ENCODE data around the gene CSTA. TPM values are rescaled to one million over a fixed set of nuclear protein-coding genes. Genes with fewer than 3 reads are reported as not detected.

Gene CSTA
- total RNA-seq, 2 experiments from 2014 or later: 0.22 TPM; not detected in 1

DNA sequence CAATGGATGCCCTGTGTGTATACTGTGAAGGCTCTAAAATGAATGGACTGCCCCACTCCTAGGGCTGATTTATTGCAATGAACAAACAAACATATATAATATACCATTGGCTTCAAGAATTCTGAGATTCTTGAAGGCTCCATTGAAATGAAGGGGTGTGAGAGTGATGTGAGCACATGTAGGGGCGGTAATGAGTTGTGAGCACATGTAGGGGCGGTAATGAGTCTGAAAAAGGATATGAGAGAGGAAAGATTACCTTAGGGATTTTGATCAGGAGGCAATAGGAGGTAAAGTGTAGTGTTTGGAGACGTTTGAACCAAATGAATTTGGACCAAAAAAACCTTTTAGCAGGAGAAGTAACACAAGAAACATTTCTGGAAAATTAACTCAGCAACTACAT is 62.7 kb downstream of the CSTA start:
- Histone ChIP-seq H3K9me2 (ENCODE audit: insufficient read depth, low read length) (no peaks in the 10 kb centered on the region), H2AFZ (ENCODE audit: low read length) (no peak overlapping the region), H4K20me1 (ENCODE audit: insufficient read depth, low read length) (no peaks in the 10 kb centered on the region), H3K36me3 (ENCODE audit: insufficient read depth, low read length) (peaks cover 24% of the 10 kb centered on the region), H3K9me3 (ENCODE audit: low read length) (no peaks in the 10 kb centered on the region), H3K27ac (ENCODE audit: low read depth, low read length, poor library complexity, severe bottlenecking) (no peak overlapping the region), H3K4me1 (ENCODE audit: insufficient read depth, low read length, poor library complexity, severe bottlenecking) (peaks cover 19% of the 10 kb centered on the region), H3K79me2 (ENCODE audit: insufficient read depth, low read depth, low read length) (peaks cover 25% of the 10 kb centered on the region), H3K4me2 (ENCODE audit: low read length) (no peak overlapping the region), H3K4me3 (ENCODE audit: low read depth, low read length, poor library complexity, severe bottlenecking) (no peak overlapping the region)
- ChIA-PET POLR2A (no interaction called here), CTCF (ENCODE audit: unreplicated experiment) (no interaction called here)
- intact Hi-C loops (cut with micrococcal nuclease; ENCODE audit: unreplicated experiment): loop anchor here (10.0 kb wide), 2 partner anchors 393 to 817 kb away; partner anchors contain the start of gene SEC22A
- TF ChIP-seq EZH2phosphoT487 (IDR thresholded peaks at IDR 0.05; ENCODE audit: borderline replicate concordance, low read depth, low read length): no peak
- TF ChIP-seq, protein P1, sequence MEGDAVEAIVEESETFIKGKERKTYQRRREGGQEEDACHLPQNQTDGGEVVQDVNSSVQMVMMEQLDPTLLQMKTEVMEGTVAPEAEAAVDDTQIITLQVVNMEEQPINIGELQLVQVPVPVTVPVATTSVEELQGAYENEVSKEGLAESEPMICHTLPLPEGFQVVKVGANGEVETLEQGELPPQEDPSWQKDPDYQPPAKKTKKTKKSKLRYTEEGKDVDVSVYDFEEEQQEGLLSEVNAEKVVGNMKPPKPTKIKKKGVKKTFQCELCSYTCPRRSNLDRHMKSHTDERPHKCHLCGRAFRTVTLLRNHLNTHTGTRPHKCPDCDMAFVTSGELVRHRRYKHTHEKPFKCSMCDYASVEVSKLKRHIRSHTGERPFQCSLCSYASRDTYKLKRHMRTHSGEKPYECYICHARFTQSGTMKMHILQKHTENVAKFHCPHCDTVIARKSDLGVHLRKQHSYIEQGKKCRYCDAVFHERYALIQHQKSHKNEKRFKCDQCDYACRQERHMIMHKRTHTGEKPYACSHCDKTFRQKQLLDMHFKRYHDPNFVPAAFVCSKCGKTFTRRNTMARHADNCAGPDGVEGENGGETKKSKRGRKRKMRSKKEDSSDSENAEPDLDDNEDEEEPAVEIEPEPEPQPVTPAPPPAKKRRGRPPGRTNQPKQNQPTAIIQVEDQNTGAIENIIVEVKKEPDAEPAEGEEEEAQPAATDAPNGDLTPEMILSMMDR (conservative IDR thresholded peaks at IDR 0.05; ENCODE audit: low read length): peak; percentile 48; the same call in 1 of the 2 replicates
- no TSS peak for BruUV-seq (replicated peaks)
- no peak for DNase-seq (ENCODE audit: low spot score)

DNA sequence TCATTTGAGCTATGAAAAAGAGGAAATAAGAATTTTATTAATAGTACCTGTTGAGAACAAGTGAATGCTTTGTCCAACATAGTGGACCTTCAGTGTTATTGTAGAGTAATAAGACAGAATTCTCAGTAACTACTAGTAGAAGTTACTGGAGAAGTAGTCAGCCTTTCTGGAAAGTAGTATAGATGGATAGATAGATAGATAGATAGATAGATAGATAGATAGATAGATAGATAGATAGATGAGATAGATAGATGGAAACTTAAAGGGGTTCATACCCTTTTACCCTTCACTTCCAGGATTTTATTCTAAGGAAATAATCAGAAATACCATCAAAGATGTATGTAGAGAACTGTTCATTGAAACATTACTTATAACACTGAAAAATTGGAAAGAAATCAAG is 64.1 kb downstream of the CSTA start:
- no TSS peak for BruUV-seq (replicated peaks)
- Histone ChIP-seq H2AFZ (ENCODE audit: low read length) (no peak overlapping the region), H3K9me3 (ENCODE audit: low read length) (no peaks in the 10 kb centered on the region), H3K36me3 (ENCODE audit: insufficient read depth, low read length) (peaks cover 36% of the 10 kb centered on the region), H3K4me2 (ENCODE audit: low read length) (no peak overlapping the region), H3K79me2 (ENCODE audit: insufficient read depth, low read depth, low read length) (peaks cover 17% of the 10 kb centered on the region; the same call in 1 of the 2 replicates), H3K4me3 (ENCODE audit: low read depth, low read length, poor library complexity, severe bottlenecking) (no peak overlapping the region), H3K9me2 (ENCODE audit: insufficient read depth, low read length) (no peaks in the 10 kb centered on the region), H3K27ac (ENCODE audit: low read depth, low read length, poor library complexity, severe bottlenecking) (no peak overlapping the region), H4K20me1 (ENCODE audit: insufficient read depth, low read length) (0 out of 2 replicates have a peak, but pooled peaks cover 5% of the 10 kb centered on the region), H3K4me1 (ENCODE audit: insufficient read depth, low read length, poor library complexity, severe bottlenecking) (peaks cover 13% of the 10 kb centered on the region)
- ChIA-PET CTCF (ENCODE audit: unreplicated experiment) (no interaction called here), POLR2A (interaction anchor here (0.5 to 1.2 kb wide), 5 partner anchors 27 to 435 kb away, joined by 3 to 6 read pairs (median 3); no protein-coding TSS in a partner anchor)
- TF ChIP-seq, protein P1 (conservative IDR thresholded peaks at IDR 0.05; ENCODE audit: low read length): no peak
- no peak for TF ChIP-seq EZH2phosphoT487 (IDR thresholded peaks at IDR 0.05; ENCODE audit: borderline replicate concordance, low read depth, low read length)
- intact Hi-C loops (cut with micrococcal nuclease; ENCODE audit: unreplicated experiment): loop anchor here (10.0 kb wide), 2 partner anchors 394 to 816 kb away; partner anchors contain the start of gene SEC22A
- no peak for DNase-seq (ENCODE audit: low spot score)

DNA sequence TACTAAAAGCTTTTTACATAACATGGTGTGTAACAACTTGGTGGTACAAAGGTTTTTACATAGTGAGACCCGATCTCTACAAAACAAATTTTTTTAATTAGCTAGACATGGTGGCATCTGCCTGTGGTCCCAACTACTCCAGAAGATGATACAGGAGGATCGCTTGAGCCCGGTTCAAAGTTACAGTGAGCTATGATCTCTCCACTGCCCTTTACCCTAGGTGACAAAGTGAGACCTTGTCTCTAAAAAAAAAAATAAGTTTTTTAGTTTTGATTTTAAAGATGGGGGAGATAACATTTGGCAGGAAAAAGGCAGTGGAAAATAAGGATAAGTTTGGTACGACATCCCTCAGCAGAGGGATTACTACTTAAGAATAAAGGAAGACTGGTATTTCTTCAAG is 64.8 kb downstream of the CSTA start:
- Histone ChIP-seq H2AFZ (ENCODE audit: low read length) (no peak overlapping the region), H3K9me2 (ENCODE audit: insufficient read depth, low read length) (no peaks in the 10 kb centered on the region), H3K36me3 (ENCODE audit: insufficient read depth, low read length) (peaks cover 36% of the 10 kb centered on the region), H3K9me3 (ENCODE audit: low read length) (no peaks in the 10 kb centered on the region), H3K4me1 (ENCODE audit: insufficient read depth, low read length, poor library complexity, severe bottlenecking) (peaks cover 13% of the 10 kb centered on the region), H3K4me3 (ENCODE audit: low read depth, low read length, poor library complexity, severe bottlenecking) (no peak overlapping the region), H3K79me2 (ENCODE audit: insufficient read depth, low read depth, low read length) (peaks cover 12% of the 10 kb centered on the region; the same call in 1 of the 2 replicates), H3K27ac (ENCODE audit: low read depth, low read length, poor library complexity, severe bottlenecking) (no peak overlapping the region), H3K4me2 (ENCODE audit: low read length) (no peak overlapping the region), H4K20me1 (ENCODE audit: insufficient read depth, low read length) (0 out of 2 replicates have a peak, but pooled peaks cover 5% of the 10 kb centered on the region)
- CTCF ChIA-PET (ENCODE audit: unreplicated experiment): no interaction called here
- DNase-seq (ENCODE audit: low spot score): no peak
- POLR2A ChIA-PET: interaction anchor here (0.6 to 1.2 kb wide), 4 partner anchors 18 to 290 kb away, joined by 3 to 9 read pairs (median 3); no protein-coding TSS in a partner anchor
- TF ChIP-seq, protein P1 (conservative IDR thresholded peaks at IDR 0.05; ENCODE audit: low read length): no peak
- TF ChIP-seq EZH2phosphoT487 (IDR thresholded peaks at IDR 0.05; ENCODE audit: borderline replicate concordance, low read depth, low read length): no peak
- intact Hi-C loops (cut with micrococcal nuclease; ENCODE audit: unreplicated experiment): loop anchor here (5.0 to 10.0 kb wide), 3 partner anchors 272 to 815 kb away; partner anchors contain the start of gene SEC22A
- no TSS peak for BruUV-seq (replicated peaks)

Measured in OCI-LY7 (cell line).